Right lobe of liver (tissue), 4 donors: ENCODE measurements around the gene RALGAPA2.

ENCODE experiments used
- CTCF ChIP-seq, 4 donors: fragments of 200-600 bp in 3 of 4; fragments of 450-650 bp in 1 of 4; IDR thresholded peaks; one replicate each; pipeline versions ENCODE4 v1.5.1 to v1.8.0; 2016 to 2022; ENCODE audit warnings: antibody characterized with exemption in 4 of 4, mild to moderate bottlenecking in 2 of 4
- POLR2A ChIP-seq: fragments of 450-650 bp; IDR thresholded peaks from one replicate; pipeline ENCODE4 v1.6.1; 2017; ENCODE audit warnings: antibody characterized with exemption, mild to moderate bottlenecking
- donor health status: DM: no; HTN: no; CAD: no.
- donor health status: DM: no; HTN: no; CAD: no.
- donor health status: DM: no; HTN: yes; CAD: no.

DNA sequence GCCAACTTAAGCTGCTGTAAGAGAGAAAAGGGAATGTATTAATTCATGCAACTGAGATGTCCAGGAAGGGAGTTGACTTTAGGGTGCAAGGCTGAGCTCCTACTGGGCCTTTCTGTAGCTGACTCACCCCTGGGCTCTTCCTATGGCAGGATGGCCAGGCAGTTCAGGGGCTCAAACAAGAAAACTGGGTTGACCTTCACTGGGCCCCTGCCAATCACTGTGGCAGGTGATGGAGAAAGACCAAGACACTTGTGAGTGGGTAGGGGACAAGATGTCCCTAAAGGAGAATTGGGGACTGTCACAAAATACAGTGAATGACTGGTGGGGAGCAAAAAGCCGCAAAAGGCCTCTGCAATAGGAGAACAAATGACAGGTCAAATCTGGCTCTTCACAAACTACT lies 21.5 kb upstream of the RALGAPA2 start:
- TF ChIP-seq CTCF (IDR thresholded peaks at IDR 0.05) (no peak), POLR2A (no peak)
